ENCODE data around the gene PTP4A2.

PTP4A2 gene

GRCh38 chr1:31939484-31940329 is 1.5 kb upstream of the PTP4A2 start:
- TF ChIP-seq GATA1 (IDR thresholded peaks at IDR 0.05; ENCODE audit: low read depth, low read length) = no peak
- TF ChIP-seq POLR2A (IDR thresholded peaks at IDR 0.05; ENCODE audit: low read length) = no peak
- peak; percentile 78 to 80 for DNase-seq

GRCh38 chr1:31937300-31938183 is 626 bp downstream of the PTP4A2 start:
- TF ChIP-seq GATA1 (IDR thresholded peaks at IDR 0.05; ENCODE audit: low read depth, low read length) = no peak
- peak; percentile 14 for TF ChIP-seq POLR2A (IDR thresholded peaks at IDR 0.05; ENCODE audit: low read length)
- DNase-seq = peak; percentile 81 to 89

GRCh38 chr1:31936981-31937299 is 1.2 kb downstream of the PTP4A2 start:
- no peak for DNase-seq
- TF ChIP-seq POLR2A (IDR thresholded peaks at IDR 0.05; ENCODE audit: low read length) (peak; percentile 41), GATA1 (IDR thresholded peaks at IDR 0.05; ENCODE audit: low read depth, low read length) (no peak)

GRCh38 chr1:31936278-31936980 is 1.7 kb downstream of the PTP4A2 start:
- peak; percentile 61 to 66 for DNase-seq
- TF ChIP-seq GATA1 (IDR thresholded peaks at IDR 0.05; ENCODE audit: low read depth, low read length) (no peak), POLR2A (IDR thresholded peaks at IDR 0.05; ENCODE audit: low read length) (no peak)

GRCh38 chr1:31934706-31935629 is 3.2 kb downstream of the PTP4A2 start:
- no peak for TF ChIP-seq POLR2A (IDR thresholded peaks at IDR 0.05; ENCODE audit: low read length)
- TF ChIP-seq GATA1 (IDR thresholded peaks at IDR 0.05; ENCODE audit: low read depth, low read length) = no peak
- DNase-seq = peak; percentile 31 to 54

GRCh38 chr1:31932491-31933316 is 5.5 kb downstream of the PTP4A2 start:
- peak in 1 of 2 experiments; percentile 23 for DNase-seq
- no peak for TF ChIP-seq POLR2A (IDR thresholded peaks at IDR 0.05; ENCODE audit: low read length)
- no peak for TF ChIP-seq GATA1 (IDR thresholded peaks at IDR 0.05; ENCODE audit: low read depth, low read length)

GRCh38 chr1:31931593-31932225 is 6.5 kb downstream of the PTP4A2 start:
- DNase-seq = peak; percentile 17 to 57
- no peak for TF ChIP-seq POLR2A (IDR thresholded peaks at IDR 0.05; ENCODE audit: low read length)
- no peak for TF ChIP-seq GATA1 (IDR thresholded peaks at IDR 0.05; ENCODE audit: low read depth, low read length)

- DNase-seq = peak; percentile 41 to 48
- TF ChIP-seq POLR2A (IDR thresholded peaks at IDR 0.05; ENCODE audit: low read length) (peak; percentile 26), GATA1 (IDR thresholded peaks at IDR 0.05; ENCODE audit: low read depth, low read length) (no peak)
Observed at GRCh38 chr1:31930836-31931592, 7.2 kb downstream of the PTP4A2 start.

- no peak for TF ChIP-seq GATA1 (IDR thresholded peaks at IDR 0.05; ENCODE audit: low read depth, low read length)
- no peak for TF ChIP-seq POLR2A (IDR thresholded peaks at IDR 0.05; ENCODE audit: low read length)
- DNase-seq = peak; percentile 44
Observed at GRCh38 chr1:31927661-31927980, 10.5 kb downstream of the PTP4A2 start.

- peak in 1 of 2 experiments; percentile 44 for DNase-seq
Observed at GRCh38 chr1:31926853-31927660, 11.1 kb downstream of the PTP4A2 start.

More at GRCh38 chr1:31926853-31927660, 11.1 kb downstream of the PTP4A2 start:
- TF ChIP-seq POLR2A (IDR thresholded peaks at IDR 0.05; ENCODE audit: low read length) (no peak), GATA1 (IDR thresholded peaks at IDR 0.05; ENCODE audit: low read depth, low read length) (no peak)

Measured in erythroblast (primary cell).